ENCODE results near the gene SFXN5. TPM values are rescaled to one million over a fixed set of nuclear protein-coding genes. Genes with fewer than 3 reads are reported as not detected.
A peak's percentile ranks its signal among the peaks of the same experiment; 100 is the strongest.

Gene SFXN5
- total RNA-seq, 3 donors from 2014 or later (not counting 1 experiment from before 2014, with no cell fraction given), result 15.3 to 22.3 (median 19.8) TPM

GRCh38 chr2:72915320-72915906, 156.1 kb downstream of the SFXN5 start:
- ATAC-seq (no peak), DNase-seq (no peak)
- H3K9me3 Mint-ChIP-seq, result no peaks in the 10 kb centered on the region
- WGBS (ENCODE audit: insufficient coverage), result 6% methylated on average over 26 of the region's 26 CpGs
- peaks cover 3 to 44% of the 10 kb centered on the region in 2 donors for H3K4me1 Mint-ChIP-seq
- no peak overlapping the region for H3K27ac ChIP-seq (ENCODE audit: low read length)
- peaks cover 40% of the 10 kb centered on the region for H3K4me1 ChIP-seq (ENCODE audit: control insufficient read depth, insufficient read depth, low read length)
- H3K27ac Mint-ChIP-seq, result no peak overlapping the region
- no peaks in the 10 kb centered on the region for H3K36me3 ChIP-seq (ENCODE audit: control insufficient read depth, insufficient read depth, low read length)
- no peak overlapping the region for H3K4me3 ChIP-seq (ENCODE audit: low read length)
- H3K27me3 Mint-ChIP-seq (ENCODE audit: low read depth in 2 of 2), result peaks cover 56 to 64% of the 10 kb centered on the region in 2 donors
- H3K4me3 Mint-ChIP-seq, result peak overlapping the region; percentile 71
- no peaks in the 10 kb centered on the region for H3K9me3 ChIP-seq (ENCODE audit: control insufficient read depth, insufficient read depth, low read length)
- intact Hi-C loops (cut with micrococcal nuclease), result no loop called here
- H3K36me3 Mint-ChIP-seq, result no peaks in the 10 kb centered on the region
- H3K27me3 ChIP-seq (ENCODE audit: control insufficient read depth, insufficient read depth, low read length), result peaks cover 67% of the 10 kb centered on the region
- no peak for TF ChIP-seq CTCF (IDR thresholded peaks at IDR 0.05)

GRCh38 chr2:72914589-72915319, 156.8 kb downstream of the SFXN5 start:
- Mint-ChIP-seq H3K36me3 (no peaks in the 10 kb centered on the region), H3K4me3 (peak overlapping the region; percentile 71), H3K27me3 (ENCODE audit: low read depth in 2 of 2) (peaks cover 59 to 63% of the 10 kb centered on the region in 2 donors), H3K27ac (no peak overlapping the region), H3K9me3 (no peaks in the 10 kb centered on the region), H3K4me1 (peaks cover 0 to 41% of the 10 kb centered on the region in 2 donors)
- DNase-seq (no peak), ATAC-seq (no peak)
- 6% methylated on average over 13 of the region's 17 CpGs for WGBS (ENCODE audit: insufficient coverage)
- Histone ChIP-seq H3K4me3 (ENCODE audit: low read length) (no peak overlapping the region), H3K9me3 (ENCODE audit: control insufficient read depth, insufficient read depth, low read length) (no peaks in the 10 kb centered on the region), H3K36me3 (ENCODE audit: control insufficient read depth, insufficient read depth, low read length) (no peaks in the 10 kb centered on the region), H3K27me3 (ENCODE audit: control insufficient read depth, insufficient read depth, low read length) (peaks cover 67% of the 10 kb centered on the region), H3K4me1 (ENCODE audit: control insufficient read depth, insufficient read depth, low read length) (peaks cover 34% of the 10 kb centered on the region), H3K27ac (ENCODE audit: low read length) (no peak overlapping the region)
- intact Hi-C loops (cut with micrococcal nuclease), result no loop called here
- TF ChIP-seq CTCF (IDR thresholded peaks at IDR 0.05), result no peak

GRCh38 chr2:72914206-72914559, 157.3 kb downstream of the SFXN5 start:
- Histone ChIP-seq H3K9me3 (ENCODE audit: control insufficient read depth, insufficient read depth, low read length) (no peaks in the 10 kb centered on the region), H3K27ac (ENCODE audit: low read length) (no peak overlapping the region), H3K27me3 (ENCODE audit: control insufficient read depth, insufficient read depth, low read length) (peaks cover 68% of the 10 kb centered on the region), H3K36me3 (ENCODE audit: control insufficient read depth, insufficient read depth, low read length) (no peaks in the 10 kb centered on the region), H3K4me1 (ENCODE audit: control insufficient read depth, insufficient read depth, low read length) (peaks cover 33% of the 10 kb centered on the region), H3K4me3 (ENCODE audit: low read length) (no peak overlapping the region)
- peaks cover 59 to 64% of the 10 kb centered on the region in 2 donors for H3K27me3 Mint-ChIP-seq (ENCODE audit: low read depth in 2 of 2)
- no peak overlapping the region for H3K27ac Mint-ChIP-seq
- DNase-seq (no peak), ATAC-seq (no peak)
- intact Hi-C loops (cut with micrococcal nuclease), result no loop called here
- H3K4me3 Mint-ChIP-seq, result peak overlapping the region; percentile 49
- no peaks in the 10 kb centered on the region for H3K9me3 Mint-ChIP-seq
- no peaks in the 10 kb centered on the region for H3K36me3 Mint-ChIP-seq
- WGBS (ENCODE audit: insufficient coverage), result 9% methylated on average over 7 of the region's 7 CpGs
- H3K4me1 Mint-ChIP-seq, result peaks cover 0 to 36% of the 10 kb centered on the region in 2 donors
- no peak for TF ChIP-seq CTCF (IDR thresholded peaks at IDR 0.05)
